Activated CD8-positive, alpha-beta memory T cell treated with anti-CD3 and anti-CD28 coated beads, Interleukin-2, amount 50 U/mL, for 1 hour (primary cell): Measurements from ENCODE around the gene ZNF428.
A peak's percentile ranks its signal among the peaks of the same experiment; 100 is the strongest.
"Not testable (repeated sequence)": the region's sequence is repeated elsewhere in the genome, so short reads cannot be mapped to it uniquely, and the experiment has no call there.

Experiments
- DNase-seq: peaks from one replicate; pipeline ENCODE4 v3.0.0-alpha.2; 2020; ENCODE audit errors: extremely low read depth

ZNF428 gene

GRCh38 chr19:43619262-43620060 lies at the start of gene ZNF428:
Gene ZNF428, minus strand, starts transcription at chr19:43619629. Its CDS starts 5,325 bp downstream, at chr19:43614304.
- DNase-seq: peak; percentile 54

GRCh38 chr19:43668406-43669109 lies 49.1 kb upstream of the ZNF428 start:
- DNase-seq: peak; percentile 92

GRCh38 chr19:43667876-43668405 lies 48.5 kb upstream of the ZNF428 start:
- no peak for DNase-seq

GRCh38 chr19:43667126-43667875 lies 47.9 kb upstream of the ZNF428 start:
- DNase-seq: no peak

- DNase-seq: no peak
These were observed 44.6 kb upstream of the ZNF428 start for GRCh38 chr19:43664018-43664417.

GRCh38 chr19:43662487-43662886 lies 43.1 kb upstream of the ZNF428 start:
- no peak for DNase-seq

- DNase-seq: no peak
These were observed 41.5 kb upstream of the ZNF428 start for GRCh38 chr19:43660971-43661360.

- no peak for DNase-seq
These were observed 41.0 kb upstream of the ZNF428 start for GRCh38 chr19:43660301-43660970.

GRCh38 chr19:43658494-43658893 lies 39.1 kb upstream of the ZNF428 start:
- DNase-seq: no peak

- DNase-seq: no peak
These were observed 38.6 kb upstream of the ZNF428 start for GRCh38 chr19:43658001-43658400.

- no peak for DNase-seq
These were observed 37.0 kb upstream of the ZNF428 start for GRCh38 chr19:43656436-43656835.

- DNase-seq: no peak
These were observed 33.1 kb upstream of the ZNF428 start for GRCh38 chr19:43652546-43652874.

GRCh38 chr19:43651758-43652545 lies 32.5 kb upstream of the ZNF428 start:
- no peak for DNase-seq

GRCh38 chr19:43650276-43650675 lies 30.8 kb upstream of the ZNF428 start:
- DNase-seq: not testable (repeated sequence)

- DNase-seq: no peak
These were observed 30.1 kb upstream of the ZNF428 start for GRCh38 chr19:43649514-43649913.

- DNase-seq: no peak
These were observed 29.2 kb upstream of the ZNF428 start for GRCh38 chr19:43648633-43649032.

GRCh38 chr19:43644181-43644580 lies 24.8 kb upstream of the ZNF428 start:
- no peak for DNase-seq

- DNase-seq: no peak
These were observed 23.9 kb upstream of the ZNF428 start for GRCh38 chr19:43643326-43643725.

- DNase-seq: no peak
These were observed 23.1 kb upstream of the ZNF428 start for GRCh38 chr19:43642531-43642930.

GRCh38 chr19:43641333-43641732 lies 21.9 kb upstream of the ZNF428 start:
- no peak for DNase-seq

- DNase-seq: no peak
These were observed 21.0 kb upstream of the ZNF428 start for GRCh38 chr19:43640424-43640757.
